Measurements from ENCODE around the gene AGO4.
"Not testable (repeated sequence)": the region's sequence is repeated elsewhere in the genome, so short reads cannot be mapped to it uniquely, and the experiment has no call there.

DNA sequence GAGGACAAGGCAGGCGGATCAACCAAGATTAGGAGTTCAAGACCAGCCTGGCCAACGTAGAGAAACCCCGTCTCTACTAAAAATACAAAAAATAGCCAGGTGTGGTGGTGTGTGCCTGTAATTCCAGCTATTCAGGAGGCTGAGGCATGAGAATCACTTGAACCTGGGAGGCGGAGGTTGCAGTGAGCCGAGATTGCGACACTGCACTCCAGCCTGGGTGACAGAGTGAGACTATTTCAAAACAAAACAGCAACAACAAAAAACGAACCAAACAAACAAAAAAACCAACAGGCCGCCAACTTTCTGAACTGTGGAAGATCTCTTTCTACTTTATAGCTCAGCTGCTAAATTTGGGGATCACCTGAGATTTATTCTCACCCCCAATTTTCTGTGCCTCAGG, 23.5 kb upstream of the AGO4 start:
- TF ChIP-seq EZH2 (IDR thresholded peaks at IDR 0.05; ENCODE audit: borderline replicate concordance); EZH2phosphoT487 (IDR thresholded peaks at IDR 0.05; ENCODE audit: low read depth, severe bottlenecking, unreplicated experiment): not testable (repeated sequence)
- TF ChIP-seq, protein P1, sequence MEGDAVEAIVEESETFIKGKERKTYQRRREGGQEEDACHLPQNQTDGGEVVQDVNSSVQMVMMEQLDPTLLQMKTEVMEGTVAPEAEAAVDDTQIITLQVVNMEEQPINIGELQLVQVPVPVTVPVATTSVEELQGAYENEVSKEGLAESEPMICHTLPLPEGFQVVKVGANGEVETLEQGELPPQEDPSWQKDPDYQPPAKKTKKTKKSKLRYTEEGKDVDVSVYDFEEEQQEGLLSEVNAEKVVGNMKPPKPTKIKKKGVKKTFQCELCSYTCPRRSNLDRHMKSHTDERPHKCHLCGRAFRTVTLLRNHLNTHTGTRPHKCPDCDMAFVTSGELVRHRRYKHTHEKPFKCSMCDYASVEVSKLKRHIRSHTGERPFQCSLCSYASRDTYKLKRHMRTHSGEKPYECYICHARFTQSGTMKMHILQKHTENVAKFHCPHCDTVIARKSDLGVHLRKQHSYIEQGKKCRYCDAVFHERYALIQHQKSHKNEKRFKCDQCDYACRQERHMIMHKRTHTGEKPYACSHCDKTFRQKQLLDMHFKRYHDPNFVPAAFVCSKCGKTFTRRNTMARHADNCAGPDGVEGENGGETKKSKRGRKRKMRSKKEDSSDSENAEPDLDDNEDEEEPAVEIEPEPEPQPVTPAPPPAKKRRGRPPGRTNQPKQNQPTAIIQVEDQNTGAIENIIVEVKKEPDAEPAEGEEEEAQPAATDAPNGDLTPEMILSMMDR (IDR thresholded peaks at IDR 0.05; ENCODE audit: poor library complexity), result not testable (repeated sequence)

All from hepatocyte (in vitro differentiated cells).